CD4-positive, alpha-beta T cell treated with Interleukin-4 for 1 hour (primary cell): ENCODE measurements around the gene KIAA0319L.
A peak's percentile ranks its signal among the peaks of the same experiment; 100 is the strongest.
"Not testable (repeated sequence)": the region's sequence is repeated elsewhere in the genome, so short reads cannot be mapped to it uniquely, and the experiment has no call there.

Source experiments
- DNase-seq, 2 donors: peaks; one replicate each; pipeline ENCODE4 v3.0.0-alpha.2; 2020 to 2022

Gene KIAA0319L

GRCh38 chr1:35481229-35481628 lies 76.0 kb downstream of the KIAA0319L start:
- DNase-seq = no peak

- DNase-seq = no peak
Measured at GRCh38 chr1:35477870-35478269, 79.3 kb downstream of the KIAA0319L start.

GRCh38 chr1:35475856-35476674 lies 81.1 kb downstream of the KIAA0319L start:
- no peak for DNase-seq

GRCh38 chr1:35475356-35475755 lies 81.8 kb downstream of the KIAA0319L start:
- no peak for DNase-seq

GRCh38 chr1:35473216-35473615 lies 84.0 kb downstream of the KIAA0319L start:
- not testable (repeated sequence) for DNase-seq

- DNase-seq = no peak
Measured at GRCh38 chr1:35470977-35471613, 86.1 kb downstream of the KIAA0319L start.

- DNase-seq = no peak
Measured at GRCh38 chr1:35466120-35466519, 91.1 kb downstream of the KIAA0319L start.

- not testable (repeated sequence) for DNase-seq
Measured at GRCh38 chr1:35463749-35464148, 93.5 kb downstream of the KIAA0319L start.

GRCh38 chr1:35463232-35463631 lies 94.0 kb downstream of the KIAA0319L start:
- no peak for DNase-seq

GRCh38 chr1:35461966-35462651 lies 95.1 kb downstream of the KIAA0319L start:
- DNase-seq = no peak

GRCh38 chr1:35460796-35461195 lies 96.4 kb downstream of the KIAA0319L start:
- DNase-seq = no peak

- DNase-seq = no peak
Measured at GRCh38 chr1:35454616-35455015, 102.6 kb downstream of the KIAA0319L start.

- DNase-seq = no peak
Measured at GRCh38 chr1:35454176-35454575, 103.0 kb downstream of the KIAA0319L start.

GRCh38 chr1:35453031-35453430 lies 104.2 kb downstream of the KIAA0319L start:
- no peak for DNase-seq

GRCh38 chr1:35452106-35452774 lies 105.0 kb downstream of the KIAA0319L start:
- no peak for DNase-seq

GRCh38 chr1:35451125-35451528 lies 106.1 kb downstream of the KIAA0319L start:
- DNase-seq = peak; percentile 77 to 78

- DNase-seq = no peak
Measured at GRCh38 chr1:35449334-35450008, 107.7 kb downstream of the KIAA0319L start.

GRCh38 chr1:35448344-35448801 lies 108.8 kb downstream of the KIAA0319L start:
- no peak for DNase-seq

GRCh38 chr1:35447278-35447677 lies 109.9 kb downstream of the KIAA0319L start:
- no peak for DNase-seq

GRCh38 chr1:35444519-35444774 lies 112.8 kb downstream of the KIAA0319L start:
- DNase-seq = no peak

- DNase-seq = no peak
Measured at GRCh38 chr1:35443768-35444518, 113.3 kb downstream of the KIAA0319L start.

GRCh38 chr1:35442734-35443133 lies 114.5 kb downstream of the KIAA0319L start:
- no peak for DNase-seq
